HG02981 (cell line): Measurements from ENCODE around the gene TMX1.
"Not testable (repeated sequence)": the region's sequence is repeated elsewhere in the genome, so short reads cannot be mapped to it uniquely, and the experiment has no call there.

Experiments
- ATAC-seq: cut with Tn5 transposase; IDR thresholded peaks from one replicate; pipeline ENCODE4 v1.9.1; 2021; ENCODE audit warnings: mild to moderate bottlenecking, moderate library complexity; ENCODE audit not compliant: unreplicated experiment

Gene TMX1, protein sequence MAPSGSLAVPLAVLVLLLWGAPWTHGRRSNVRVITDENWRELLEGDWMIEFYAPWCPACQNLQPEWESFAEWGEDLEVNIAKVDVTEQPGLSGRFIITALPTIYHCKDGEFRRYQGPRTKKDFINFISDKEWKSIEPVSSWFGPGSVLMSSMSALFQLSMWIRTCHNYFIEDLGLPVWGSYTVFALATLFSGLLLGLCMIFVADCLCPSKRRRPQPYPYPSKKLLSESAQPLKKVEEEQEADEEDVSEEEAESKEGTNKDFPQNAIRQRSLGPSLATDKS

DNA sequence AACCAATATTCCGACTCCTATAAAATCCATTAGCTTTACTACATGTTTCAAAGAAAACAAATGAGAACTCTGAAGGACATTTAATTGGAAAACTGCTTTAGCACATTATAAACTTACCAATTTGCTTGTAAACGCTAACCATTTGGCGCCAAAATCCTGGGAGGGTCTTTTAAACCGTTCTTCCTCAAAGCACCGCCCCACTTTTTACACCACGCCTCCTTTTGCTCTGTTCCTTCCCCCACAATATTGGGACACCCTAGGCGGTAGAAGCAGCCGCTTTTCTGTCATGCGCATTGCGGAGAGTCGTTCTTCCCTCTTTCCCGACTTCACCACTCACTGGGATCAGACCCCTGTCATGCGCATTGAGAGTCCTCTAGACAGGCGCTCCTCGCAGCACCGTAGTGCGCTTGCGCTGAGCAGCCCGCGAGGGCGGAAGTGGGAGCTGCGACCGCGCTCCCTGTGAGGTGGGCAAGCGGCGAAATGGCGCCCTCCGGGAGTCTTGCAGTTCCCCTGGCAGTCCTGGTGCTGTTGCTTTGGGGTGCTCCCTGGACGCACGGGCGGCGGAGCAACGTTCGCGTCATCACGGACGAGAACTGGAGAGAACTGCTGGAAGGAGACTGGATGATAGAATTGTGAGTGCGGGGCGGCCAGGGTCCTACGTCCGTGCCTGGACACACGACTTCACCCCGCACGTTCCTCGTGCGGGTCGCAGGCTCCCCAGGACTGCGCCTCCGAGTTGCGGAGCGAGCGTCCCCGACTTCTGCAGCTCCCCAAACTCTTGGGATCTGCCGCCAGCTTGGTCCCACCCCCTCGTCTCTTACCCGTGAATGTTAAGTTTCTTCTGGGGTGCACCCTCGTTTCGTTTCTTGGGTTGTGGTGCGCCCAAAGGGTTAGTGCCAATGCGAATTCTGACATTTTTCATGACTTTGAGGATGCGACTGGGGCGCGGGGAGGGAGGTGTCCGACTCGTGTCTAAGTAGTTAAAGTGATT, at the start of gene TMX1:
Gene TMX1 (plus strand): TSS at position 435 of the 991 bp plus-strand sequence. CDS start 46 bp downstream, at position 481.
- peak; percentile 89 for ATAC-seq

DNA sequence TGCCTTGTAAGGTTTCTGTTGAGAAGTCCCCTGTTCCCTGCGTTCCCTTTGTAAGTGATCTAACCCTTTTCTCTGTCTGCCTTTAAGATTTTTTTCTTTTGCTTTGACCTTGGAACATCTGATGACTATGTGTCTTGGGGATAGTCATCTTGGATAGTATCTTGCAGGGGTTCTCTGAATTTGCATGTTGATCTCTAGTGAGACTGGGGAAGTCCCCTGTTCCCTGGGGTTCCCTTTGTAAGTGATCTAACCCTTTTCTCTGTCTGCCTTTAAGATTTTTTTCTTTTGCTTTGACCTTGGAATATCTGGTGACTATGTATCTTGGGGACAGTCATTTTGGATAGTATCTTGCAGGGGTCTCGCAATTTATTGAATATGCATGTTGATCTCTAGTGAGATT, 38.2 kb upstream of the TMX1 start:
- no peak for ATAC-seq

GRCh38 chr14:51202914-51203665, 37.0 kb upstream of the TMX1 start:
- peak; percentile 61 for ATAC-seq

DNA sequence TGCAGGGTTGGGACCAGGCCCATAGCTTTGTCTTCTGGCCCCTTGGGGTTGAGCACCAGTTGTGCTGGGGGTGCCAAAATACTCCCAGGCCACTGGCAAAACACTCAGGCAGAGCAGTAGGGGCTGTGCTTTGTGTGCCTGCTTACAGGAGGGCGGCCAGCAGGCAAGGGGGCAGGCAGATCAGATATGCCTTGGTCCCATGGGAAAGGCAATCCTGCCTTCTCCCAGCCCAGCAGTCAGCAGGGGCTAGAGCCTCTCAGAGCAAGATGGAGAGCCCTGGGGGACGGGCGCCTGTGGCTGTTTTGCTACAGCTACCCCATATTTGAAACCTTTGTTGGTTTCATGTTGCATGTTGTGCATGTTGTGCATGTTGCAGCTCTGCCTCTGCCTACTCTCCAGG, 36.2 kb upstream of the TMX1 start:
- no peak for ATAC-seq

DNA sequence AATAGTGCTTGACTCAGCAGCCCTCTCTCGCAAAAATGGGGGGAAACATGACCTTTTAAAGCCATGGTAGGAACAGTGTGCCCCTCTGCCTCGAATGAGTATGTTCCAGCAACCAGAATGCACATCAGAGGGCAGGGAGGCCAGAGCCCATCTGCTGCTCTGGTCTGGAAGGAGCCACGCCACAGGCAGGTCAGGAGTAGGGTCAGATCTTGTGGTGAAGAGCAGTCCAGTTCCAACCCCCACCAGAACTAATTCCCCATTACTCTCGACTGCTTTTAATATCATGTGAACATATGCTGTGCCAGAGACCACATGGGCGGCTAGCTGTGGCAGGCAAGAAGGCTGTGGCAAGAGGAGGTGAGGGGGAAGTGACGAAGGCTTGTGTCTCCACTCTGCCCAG, 34.6 kb upstream of the TMX1 start:
- ATAC-seq: no peak

- no peak for ATAC-seq
Measured at GRCh38 chr14:51206462-51206861, 33.6 kb upstream of the TMX1 start.

- no peak for ATAC-seq
Measured at GRCh38 chr14:51207621-51208020, 32.4 kb upstream of the TMX1 start.

- ATAC-seq: no peak
Measured at GRCh38 chr14:51208982-51209381, 31.1 kb upstream of the TMX1 start.

DNA sequence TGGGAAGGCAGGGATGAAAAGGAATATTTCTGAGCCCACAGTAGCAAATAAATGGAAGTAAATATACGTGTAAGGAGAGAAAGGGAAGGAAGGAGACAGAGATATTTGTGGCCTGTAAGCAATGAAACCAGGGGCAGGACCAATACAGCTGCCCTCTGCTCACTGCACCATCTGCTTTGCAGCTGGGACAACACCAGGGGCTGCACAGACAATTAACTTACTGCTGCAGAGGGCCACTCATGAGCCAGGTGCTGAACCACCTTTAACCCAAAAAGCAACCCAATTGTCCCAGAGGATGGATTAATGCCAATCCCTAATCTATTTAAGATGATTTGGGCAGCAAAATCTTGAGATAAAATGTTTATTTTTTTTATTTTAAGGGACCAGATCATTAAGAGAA, 30.6 kb upstream of the TMX1 start:
- no peak for ATAC-seq

DNA sequence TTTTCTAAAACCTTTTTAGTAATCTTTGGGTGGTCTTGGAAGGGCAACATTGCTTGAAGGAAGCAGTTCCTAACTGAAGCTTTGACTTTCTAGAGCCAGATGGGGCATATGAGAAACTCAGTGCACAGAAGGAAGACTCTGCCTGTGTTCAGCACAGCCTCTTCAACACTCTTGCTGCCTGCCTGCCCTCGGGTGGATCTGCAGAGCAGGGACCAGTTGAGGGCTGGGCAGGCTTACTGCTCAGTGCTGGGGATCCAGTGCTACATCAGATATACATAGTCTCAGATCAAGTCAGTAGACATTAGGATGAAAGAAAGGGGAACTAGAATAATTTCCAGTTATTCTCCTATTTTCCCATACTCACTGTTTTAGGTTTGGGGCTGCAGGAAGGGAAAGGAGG, 29.5 kb upstream of the TMX1 start:
- ATAC-seq: no peak

- ATAC-seq: no peak
Measured at GRCh38 chr14:51211149-51211548, 28.9 kb upstream of the TMX1 start.

DNA sequence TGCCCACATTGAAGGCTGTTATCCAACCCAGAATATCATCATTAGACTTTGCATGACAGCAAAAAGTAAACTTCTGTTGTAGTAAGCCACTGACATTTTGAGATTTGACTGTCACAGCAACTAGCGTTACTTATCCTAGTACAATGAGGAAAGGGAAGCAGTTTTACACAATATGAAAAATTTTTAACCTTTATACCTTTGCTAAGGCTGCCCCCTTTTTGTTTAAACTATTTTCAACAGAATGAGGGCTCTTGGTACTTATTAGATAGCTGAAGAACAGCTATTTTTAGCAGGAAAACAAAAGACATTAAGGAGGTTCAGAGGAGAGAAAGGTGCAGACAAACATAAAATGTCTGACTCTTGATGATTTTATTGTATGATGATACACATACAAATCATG, 23.4 kb upstream of the TMX1 start:
- no peak for ATAC-seq

GRCh38 chr14:51219473-51220448, 20.3 kb upstream of the TMX1 start:
- ATAC-seq: no peak

GRCh38 chr14:51223463-51223862, 16.6 kb upstream of the TMX1 start:
- not testable (repeated sequence) for ATAC-seq

DNA sequence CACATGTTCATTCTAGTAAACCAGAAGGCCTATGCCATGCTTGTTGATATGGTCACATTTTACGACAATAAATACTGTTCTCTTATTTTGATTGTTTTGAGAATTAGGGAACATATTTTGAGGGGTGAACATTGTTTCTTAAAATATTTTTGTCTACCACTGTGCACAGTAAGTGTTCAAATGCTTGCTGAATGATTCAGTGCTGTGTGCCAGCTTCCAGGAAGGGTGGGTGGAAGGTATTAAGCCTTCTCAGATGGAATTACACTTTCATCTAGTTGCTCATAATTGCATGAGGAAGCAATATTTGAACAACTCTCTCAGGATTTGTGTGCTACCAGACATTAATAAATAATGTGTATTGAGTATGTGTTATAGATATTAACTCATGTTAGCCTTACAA, 15.5 kb upstream of the TMX1 start:
- ATAC-seq: no peak

- no peak for ATAC-seq
Measured at GRCh38 chr14:51225751-51226150, 14.3 kb upstream of the TMX1 start.

DNA sequence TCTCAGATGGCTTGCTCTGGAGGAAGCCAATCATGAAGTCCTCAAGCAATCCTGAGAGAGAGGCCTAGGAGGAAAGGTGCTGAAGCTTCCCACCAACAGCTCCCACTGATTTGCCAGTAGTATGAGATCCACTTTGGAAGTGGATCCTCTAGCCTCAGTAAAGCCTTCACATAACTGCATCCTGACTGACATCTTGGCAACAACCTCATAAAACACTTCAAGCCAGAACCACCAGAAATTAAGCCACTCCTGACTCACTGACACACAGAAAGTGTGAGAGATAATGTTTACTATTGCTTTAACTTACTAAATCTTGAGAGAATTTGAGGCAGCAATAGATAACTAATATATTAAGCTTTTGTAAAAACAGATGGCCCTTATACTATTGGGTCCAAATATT, 11.7 kb upstream of the TMX1 start:
- ATAC-seq: no peak

DNA sequence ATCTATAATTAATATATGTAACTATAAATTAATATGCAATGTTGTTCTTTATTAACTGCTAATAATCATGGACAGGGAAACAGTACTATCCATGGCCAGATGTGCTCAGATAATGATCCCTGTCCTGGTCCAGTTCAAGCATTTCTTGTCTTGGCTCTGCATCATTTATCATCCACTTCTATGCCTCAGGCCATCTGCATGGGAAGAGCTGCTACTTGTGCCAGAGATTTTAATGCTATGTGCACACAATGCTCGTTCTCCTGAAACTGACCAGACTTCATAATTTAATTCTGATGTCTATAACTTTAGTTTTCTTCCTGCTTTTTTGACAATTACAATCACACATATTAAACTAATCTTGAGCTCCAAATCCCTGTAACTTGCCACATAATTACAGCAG, 11.2 kb upstream of the TMX1 start:
- ATAC-seq: no peak

DNA sequence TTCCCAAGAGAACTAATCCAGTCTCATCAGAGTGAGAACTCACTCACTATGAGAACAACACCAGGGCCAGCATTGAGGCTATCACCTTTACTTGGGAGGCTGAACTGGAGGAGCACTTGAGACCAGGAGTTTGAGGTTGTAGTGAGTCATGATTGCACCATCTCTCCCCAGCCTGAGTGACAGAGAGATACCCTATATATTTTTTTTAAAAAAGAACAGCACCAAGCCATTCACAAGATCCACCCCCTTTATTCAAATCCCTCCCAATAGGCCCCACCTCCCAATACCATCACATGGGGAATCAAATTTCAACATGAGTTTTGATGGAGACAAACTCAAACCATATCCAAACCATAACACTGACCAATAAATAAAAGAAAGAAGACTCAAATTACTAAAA, 3.7 kb upstream of the TMX1 start:
- no peak for ATAC-seq

GRCh38 chr14:51240804-51241380, 845 bp downstream of the TMX1 start:
- no peak for ATAC-seq
